ENCODE results near the gene ARHGAP35. TPM values are rescaled to one million over a fixed set of nuclear protein-coding genes. Genes with fewer than 3 reads are reported as not detected.

Gene ARHGAP35
- total and polyA plus RNA-seq, 2 donors (not counting 3 experiments of a cell fraction or from before 2014, with no cell fraction given): 25.7 to 51.3 TPM

DNA sequence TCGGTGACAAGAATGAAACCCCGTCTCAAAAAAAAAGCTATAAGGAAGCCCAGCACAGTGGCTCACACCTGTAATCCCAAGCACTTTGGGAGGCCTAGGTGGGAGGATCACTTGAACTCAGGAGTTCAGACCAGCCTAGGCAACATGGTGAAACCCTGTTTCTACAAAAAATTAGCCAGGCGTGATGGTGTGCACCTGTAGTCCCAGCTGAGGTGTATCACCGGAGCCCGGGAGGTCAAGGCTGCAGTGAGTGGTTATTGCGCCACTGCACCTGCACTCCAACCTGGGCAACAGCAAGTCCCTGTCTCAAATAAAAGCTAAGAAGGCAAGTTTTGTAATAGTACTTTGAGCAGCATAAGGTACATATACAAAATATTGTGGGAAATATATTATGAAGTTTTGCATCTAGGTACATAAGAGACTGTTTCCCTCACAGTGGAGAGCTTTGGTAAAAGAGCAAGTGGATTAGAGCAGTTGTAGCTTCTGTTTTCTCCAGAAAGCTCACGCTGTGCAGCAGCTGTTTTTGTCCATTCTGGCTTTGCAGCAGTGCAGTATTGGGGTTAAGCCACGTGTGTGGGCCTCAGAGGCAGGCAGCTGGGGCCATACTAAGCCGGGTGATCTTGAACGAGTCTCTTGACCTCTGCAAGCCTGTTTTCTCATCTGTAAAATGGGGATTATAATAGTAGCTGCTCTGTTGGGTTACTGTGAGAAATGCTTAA, 35.4 kb downstream of the ARHGAP35 start:
- no peak for FAIRE-seq
- peaks cover 5% of the 10 kb centered on the region for H4K20me1 ChIP-seq (replicated peaks; ENCODE audit: control insufficient read depth, extremely low read depth, insufficient read depth, low read length)
- no peak for DNase-seq (ENCODE audit: low read depth, low spot score)
- no peaks in the 10 kb centered on the region for H3K4me1 ChIP-seq (ENCODE audit: control insufficient read depth, extremely low read depth, insufficient read depth, low read length)
- no peaks in the 10 kb centered on the region for H3K27me3 ChIP-seq (ENCODE audit: control insufficient read depth in 2 of 2, insufficient read depth in 2 of 2, low read length in 2 of 2)
- no TSS peak for BruUV-seq (replicated peaks)
- no peak overlapping the region for H2AFZ ChIP-seq (ENCODE audit: low read depth, low read length)
- POLR2A ChIA-PET: interaction anchor here (0.6 kb wide), 1 partner anchor 12 kb away, joined by 5 read pairs; no protein-coding TSS in a partner anchor
- no peaks in the 10 kb centered on the region for H3K36me3 ChIP-seq (ENCODE audit: control insufficient read depth in 2 of 2, extremely low read depth in 1 of 2, insufficient read depth in 2 of 2, low read length in 2 of 2)
- dilution Hi-C loops (cut with MboI; ENCODE audit: extremely low pct_ligation_motif_present, low sequenced_read_pairs) (no loop called here), intact Hi-C loops (cut with micrococcal nuclease) (no loop called here)
- no peaks in the 10 kb centered on the region for H3K9me1 ChIP-seq (replicated peaks; ENCODE audit: control insufficient read depth, extremely low read depth, insufficient read depth, low read length)
- no peak overlapping the region for H3K9ac ChIP-seq (replicated peaks; ENCODE audit: extremely low read depth, insufficient read depth, low read length)
- H3K4me3 ChIP-seq (replicated peaks in 1 of 3; ENCODE audit: insufficient read depth in 1 of 3, low read depth in 1 of 3, low read length in 3 of 3): no peak overlapping the region
- TF ChIP-seq MAX (IDR thresholded peaks at IDR 0.05; ENCODE audit: insufficient read depth, insufficient read length): no peak
- TF ChIP-seq MYC (IDR thresholded peaks at IDR 0.05; ENCODE audit: low read depth, low read length): no peak
- TF ChIP-seq FOS (IDR thresholded peaks at IDR 0.05; ENCODE audit: borderline replicate concordance, insufficient read depth, low read length): no peak
- no peak for TF ChIP-seq POLR2A (IDR thresholded peaks at IDR 0.05; ENCODE audit: low read depth, low read length)
- TF ChIP-seq, protein P1, sequence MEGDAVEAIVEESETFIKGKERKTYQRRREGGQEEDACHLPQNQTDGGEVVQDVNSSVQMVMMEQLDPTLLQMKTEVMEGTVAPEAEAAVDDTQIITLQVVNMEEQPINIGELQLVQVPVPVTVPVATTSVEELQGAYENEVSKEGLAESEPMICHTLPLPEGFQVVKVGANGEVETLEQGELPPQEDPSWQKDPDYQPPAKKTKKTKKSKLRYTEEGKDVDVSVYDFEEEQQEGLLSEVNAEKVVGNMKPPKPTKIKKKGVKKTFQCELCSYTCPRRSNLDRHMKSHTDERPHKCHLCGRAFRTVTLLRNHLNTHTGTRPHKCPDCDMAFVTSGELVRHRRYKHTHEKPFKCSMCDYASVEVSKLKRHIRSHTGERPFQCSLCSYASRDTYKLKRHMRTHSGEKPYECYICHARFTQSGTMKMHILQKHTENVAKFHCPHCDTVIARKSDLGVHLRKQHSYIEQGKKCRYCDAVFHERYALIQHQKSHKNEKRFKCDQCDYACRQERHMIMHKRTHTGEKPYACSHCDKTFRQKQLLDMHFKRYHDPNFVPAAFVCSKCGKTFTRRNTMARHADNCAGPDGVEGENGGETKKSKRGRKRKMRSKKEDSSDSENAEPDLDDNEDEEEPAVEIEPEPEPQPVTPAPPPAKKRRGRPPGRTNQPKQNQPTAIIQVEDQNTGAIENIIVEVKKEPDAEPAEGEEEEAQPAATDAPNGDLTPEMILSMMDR (IDR thresholded peaks at IDR 0.05; ENCODE audit: extremely low read depth in 1 of 2, insufficient read depth in 1 of 2, low read depth in 1 of 2, low read length in 2 of 2): no peak
- no peak for TF ChIP-seq EZH2 (IDR thresholded peaks at IDR 0.05; ENCODE audit: borderline replicate concordance, low read depth, low read length, severe bottlenecking)
- no peak for TF ChIP-seq GATA2 (IDR thresholded peaks at IDR 0.05; ENCODE audit: insufficient read depth, insufficient read length, low read depth, low read length)
- H3K27ac ChIP-seq (ENCODE audit: insufficient read depth, low read depth, low read length): no peak overlapping the region
- peaks cover 37% of the 10 kb centered on the region for H3K79me2 ChIP-seq (ENCODE audit: control insufficient read depth, insufficient read depth, low read length)
- H3K4me2 ChIP-seq (ENCODE audit: insufficient read depth, low read length): no peak overlapping the region
- CTCF ChIA-PET: interaction anchor here (0.9 to 1.9 kb wide), 3 partner anchors 12 to 94 kb away, joined by 3 to 9 read pairs (median 3); no protein-coding TSS in a partner anchor
- H3K9me3 ChIP-seq (replicated peaks; ENCODE audit: control insufficient read depth, insufficient read depth, low read length): no peaks in the 10 kb centered on the region
